ENCODE data around the gene COX11. TPM values are rescaled to one million over a fixed set of nuclear protein-coding genes. Genes with fewer than 3 reads are reported as not detected.

The COX11 gene
- total RNA-seq, 4 donors from 2014 or later: 30.8 to 61.4 (median 42.3) TPM

DNA sequence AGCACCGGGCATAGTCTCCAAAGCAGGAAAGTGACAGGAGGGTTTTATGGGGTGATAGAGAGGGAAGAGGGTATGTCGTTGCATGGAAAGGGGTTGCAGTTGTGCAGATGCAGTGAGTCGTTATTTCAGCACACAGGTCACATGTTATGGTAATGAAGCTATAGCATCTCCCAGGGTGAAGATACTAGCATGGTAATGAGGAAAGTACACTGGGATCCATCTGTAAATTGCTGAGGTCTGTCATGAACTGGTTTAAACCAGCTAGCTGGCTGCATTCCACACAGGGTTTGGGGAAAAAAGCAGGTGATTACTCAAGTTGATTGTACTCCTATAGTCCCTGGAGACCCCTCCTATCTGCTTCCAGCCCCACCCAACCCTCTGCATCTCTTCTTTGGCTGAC is 11.7 kb downstream of the COX11 start:
- intact Hi-C loops (cut with DNase I; ENCODE audit: low total_unique reads): no loop called here
- TF ChIP-seq POLR2A (IDR thresholded peaks at IDR 0.05): no peak
- TF ChIP-seq, protein P1, sequence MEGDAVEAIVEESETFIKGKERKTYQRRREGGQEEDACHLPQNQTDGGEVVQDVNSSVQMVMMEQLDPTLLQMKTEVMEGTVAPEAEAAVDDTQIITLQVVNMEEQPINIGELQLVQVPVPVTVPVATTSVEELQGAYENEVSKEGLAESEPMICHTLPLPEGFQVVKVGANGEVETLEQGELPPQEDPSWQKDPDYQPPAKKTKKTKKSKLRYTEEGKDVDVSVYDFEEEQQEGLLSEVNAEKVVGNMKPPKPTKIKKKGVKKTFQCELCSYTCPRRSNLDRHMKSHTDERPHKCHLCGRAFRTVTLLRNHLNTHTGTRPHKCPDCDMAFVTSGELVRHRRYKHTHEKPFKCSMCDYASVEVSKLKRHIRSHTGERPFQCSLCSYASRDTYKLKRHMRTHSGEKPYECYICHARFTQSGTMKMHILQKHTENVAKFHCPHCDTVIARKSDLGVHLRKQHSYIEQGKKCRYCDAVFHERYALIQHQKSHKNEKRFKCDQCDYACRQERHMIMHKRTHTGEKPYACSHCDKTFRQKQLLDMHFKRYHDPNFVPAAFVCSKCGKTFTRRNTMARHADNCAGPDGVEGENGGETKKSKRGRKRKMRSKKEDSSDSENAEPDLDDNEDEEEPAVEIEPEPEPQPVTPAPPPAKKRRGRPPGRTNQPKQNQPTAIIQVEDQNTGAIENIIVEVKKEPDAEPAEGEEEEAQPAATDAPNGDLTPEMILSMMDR (IDR thresholded peaks at IDR 0.05): no peak
- no peak overlapping the region for H3K4me3 ChIP-seq (ENCODE audit: low read depth, poor library complexity, severe bottlenecking)
- DNase-seq (ENCODE audit: low spot score in 2 of 2): no peak
- WGBS, 2 donors: 67 to 74% methylated on average over 3 of the region's 3 CpGs

DNA sequence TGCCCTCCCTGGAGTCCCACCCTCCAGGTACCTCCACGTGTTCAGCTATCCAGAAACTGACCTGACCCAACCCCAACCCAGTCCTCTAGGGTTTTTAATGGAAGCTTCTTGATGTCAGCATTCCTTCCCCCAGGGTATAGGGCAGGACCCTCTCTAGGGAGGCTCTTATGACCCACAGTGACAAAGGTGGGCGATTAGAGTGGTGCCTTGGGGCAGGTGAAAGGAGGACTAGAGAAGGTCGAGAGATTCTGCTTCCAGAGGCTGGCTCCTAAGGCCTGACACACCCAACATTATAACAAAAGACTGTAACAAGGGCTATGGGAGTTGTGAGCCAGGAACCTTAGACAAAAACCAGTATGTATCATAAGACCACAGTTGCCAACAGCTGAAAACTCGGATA is 17.2 kb downstream of the COX11 start:
- no peak overlapping the region for H3K4me3 ChIP-seq (ENCODE audit: low read depth, poor library complexity, severe bottlenecking)
- intact Hi-C loops (cut with DNase I; ENCODE audit: low total_unique reads): no loop called here
- no peak for TF ChIP-seq POLR2A (IDR thresholded peaks at IDR 0.05)
- TF ChIP-seq, protein P1 (IDR thresholded peaks at IDR 0.05): no peak

DNA sequence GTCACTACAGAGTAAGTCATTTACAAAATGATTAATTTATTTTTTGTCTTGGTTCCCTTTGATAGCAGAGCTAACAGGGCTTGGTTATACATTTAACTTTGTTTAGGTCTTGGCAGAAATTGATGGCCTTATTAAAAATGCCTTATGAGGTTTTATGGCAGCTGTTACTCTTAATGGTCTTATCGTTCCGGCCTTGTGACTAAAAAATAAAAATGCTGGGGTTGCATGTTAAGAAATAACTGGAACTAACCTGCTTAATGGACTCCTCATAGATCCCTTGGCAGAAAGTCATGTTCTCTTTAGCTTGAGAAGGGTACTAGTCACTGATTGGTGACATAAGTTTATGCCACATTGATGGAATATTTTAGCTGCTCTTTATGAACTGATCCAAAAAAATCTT is 18.3 kb downstream of the COX11 start:
- intact Hi-C loops (cut with DNase I; ENCODE audit: low total_unique reads): no loop called here
- TF ChIP-seq, protein P1 (IDR thresholded peaks at IDR 0.05): no peak
- TF ChIP-seq POLR2A (IDR thresholded peaks at IDR 0.05): no peak
- no peak overlapping the region for H3K4me3 ChIP-seq (ENCODE audit: low read depth, poor library complexity, severe bottlenecking)
- 86 to 87% methylated on average over 2 of the region's 2 CpGs for WGBS, 2 donors
- DNase-seq (ENCODE audit: low spot score in 2 of 2): no peak

More for the DNA sequence above, 17.2 kb downstream of the COX11 start:
- DNase-seq (ENCODE audit: low spot score in 2 of 2): no peak
- WGBS, 2 donors: 72 to 83% methylated on average over 4 of the region's 4 CpGs

DNA sequence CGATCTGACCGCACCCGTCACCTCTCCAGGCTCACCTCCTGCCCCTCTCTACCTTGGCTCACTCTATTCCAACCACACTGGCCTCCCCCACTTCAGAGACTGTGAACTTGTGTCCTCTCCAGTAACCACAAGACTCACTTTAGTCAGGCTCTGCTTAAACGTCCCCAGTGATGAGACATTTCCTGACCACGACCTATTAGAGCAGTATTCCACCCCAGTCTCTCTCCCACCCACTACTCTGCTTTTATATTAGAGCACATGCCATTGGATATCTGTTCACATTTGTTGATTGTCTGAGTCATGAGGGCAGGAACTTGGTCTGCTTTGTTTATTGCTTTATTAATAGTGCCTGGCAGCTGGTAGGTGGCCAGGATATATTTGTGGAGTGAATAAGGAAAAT is 20.1 kb downstream of the COX11 start:
- TF ChIP-seq, protein P1 (IDR thresholded peaks at IDR 0.05): no peak
- TF ChIP-seq POLR2A (IDR thresholded peaks at IDR 0.05): no peak
- no peak overlapping the region for H3K4me3 ChIP-seq (ENCODE audit: low read depth, poor library complexity, severe bottlenecking)
- DNase-seq (ENCODE audit: low spot score in 2 of 2): no peak
- WGBS, 2 donors: 67 to 80% methylated on average over 5 of the region's 5 CpGs
- intact Hi-C loops (cut with DNase I; ENCODE audit: low total_unique reads): no loop called here

DNA sequence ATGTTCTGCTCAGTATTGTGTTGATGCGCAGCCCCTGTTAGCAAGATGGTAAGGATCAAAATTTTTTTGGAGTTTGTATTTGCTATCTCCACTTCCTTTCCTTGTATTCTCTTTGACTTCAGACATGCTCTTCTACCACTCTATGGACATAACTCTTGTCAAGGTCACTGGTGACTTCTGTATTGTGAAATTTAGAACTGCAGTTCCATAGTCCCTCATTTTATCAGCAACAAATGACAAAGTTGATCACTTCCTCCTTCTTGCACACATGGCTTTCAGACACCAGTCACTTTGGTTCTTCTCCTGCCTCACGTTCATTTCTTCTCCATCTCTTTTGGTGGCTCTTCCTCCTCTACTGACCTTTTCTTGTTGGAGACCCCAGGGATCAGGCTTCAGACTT is 21.1 kb downstream of the COX11 start:
- TF ChIP-seq, protein P1 (IDR thresholded peaks at IDR 0.05): no peak
- TF ChIP-seq POLR2A (IDR thresholded peaks at IDR 0.05): no peak
- no peak for DNase-seq (ENCODE audit: low spot score in 2 of 2)
- no peak overlapping the region for H3K4me3 ChIP-seq (ENCODE audit: low read depth, poor library complexity, severe bottlenecking)
- intact Hi-C loops (cut with DNase I; ENCODE audit: low total_unique reads): no loop called here
- WGBS, 2 donors: 85% methylated on average over 2 of the region's 2 CpGs

DNA sequence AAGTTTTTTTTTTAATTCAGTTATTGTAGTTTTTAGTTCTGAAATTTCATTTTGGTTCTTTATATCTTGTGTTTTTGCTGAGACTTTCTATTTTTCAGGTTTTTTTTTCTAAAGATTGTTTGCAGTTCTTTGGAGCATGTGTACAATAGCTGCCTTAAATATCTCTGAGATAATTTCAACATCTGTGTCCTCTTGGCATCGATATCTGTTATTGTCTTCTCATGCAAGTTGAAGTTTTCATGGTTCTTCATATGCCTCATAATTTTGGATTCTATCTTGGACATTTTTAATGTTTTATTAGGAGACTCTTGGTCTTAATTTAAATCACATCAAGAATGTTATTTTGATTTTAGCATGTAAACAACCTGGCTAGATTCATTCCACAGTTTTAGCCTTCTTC is 22.8 kb downstream of the COX11 start:
- intact Hi-C loops (cut with DNase I; ENCODE audit: low total_unique reads): no loop called here
- no peak overlapping the region for H3K4me3 ChIP-seq (ENCODE audit: low read depth, poor library complexity, severe bottlenecking)
- 33 to 66% methylated on average over 1 of the region's 1 CpG for WGBS, 2 donors
- TF ChIP-seq, protein P1 (IDR thresholded peaks at IDR 0.05): no peak
- no peak for TF ChIP-seq POLR2A (IDR thresholded peaks at IDR 0.05)
- DNase-seq (ENCODE audit: low spot score in 2 of 2): no peak
